HG02763 (cell line): ENCODE data around the gene BCL11B.

ENCODE experiments used
- ATAC-seq: cut with Tn5 transposase; IDR thresholded peaks from one replicate; pipeline ENCODE4 v1.9.1; 2021; ENCODE audit warnings: mild to moderate bottlenecking, moderate library complexity; ENCODE audit not compliant: unreplicated experiment

BCL11B gene

GRCh38 chr14:99268810-99269707, 2.9 kb downstream of the BCL11B start:
- no peak for ATAC-seq

- no peak for ATAC-seq
These were observed 3.9 kb downstream of the BCL11B start for GRCh38 chr14:99267837-99268781.

GRCh38 chr14:99267381-99267780, 4.6 kb downstream of the BCL11B start:
- ATAC-seq = no peak

DNA sequence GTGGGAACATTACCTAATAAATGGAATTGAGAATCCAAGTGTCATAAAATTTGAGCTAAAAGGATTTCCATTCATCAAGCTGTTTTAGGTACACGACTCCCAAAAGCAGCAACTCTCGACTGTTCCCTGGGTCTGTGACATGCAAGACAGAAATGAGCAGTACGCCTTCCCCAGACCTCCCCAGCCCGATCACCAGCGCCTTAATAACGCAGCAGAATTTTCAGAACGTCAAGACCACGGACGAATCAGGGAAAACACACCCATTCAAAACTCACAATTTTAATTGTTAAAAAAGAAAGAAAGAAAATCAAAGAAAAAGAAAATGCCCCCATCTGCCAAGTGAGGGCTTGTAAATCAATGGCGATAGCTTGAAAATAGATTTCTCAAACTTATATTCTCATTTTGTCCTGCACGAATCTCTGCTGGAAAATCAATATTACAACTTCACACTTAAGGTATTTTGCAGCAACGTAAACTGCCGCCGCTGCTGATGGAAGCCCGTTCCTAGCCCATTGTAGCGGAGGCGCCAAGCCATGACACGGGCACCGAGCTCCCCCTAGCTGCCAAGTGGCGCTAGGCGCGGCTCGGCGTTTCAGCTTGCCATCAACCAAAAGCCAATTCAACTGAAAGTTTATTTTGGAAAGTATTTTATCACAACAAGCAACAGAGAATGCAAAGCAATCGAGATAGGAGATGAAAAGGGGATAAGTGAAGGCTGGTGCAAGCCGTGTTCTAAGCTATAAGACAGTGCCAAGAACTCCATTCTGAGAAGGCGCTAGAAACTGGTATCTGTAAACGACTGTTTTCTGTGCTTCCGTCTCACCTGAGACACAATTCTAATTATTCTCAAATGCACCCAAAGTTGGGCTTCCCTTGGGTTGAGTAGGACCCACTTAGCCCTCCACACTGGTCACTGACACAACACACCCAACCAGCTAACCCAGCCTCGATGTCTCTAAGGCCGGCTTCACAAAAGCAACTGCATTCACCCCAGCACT, 5.5 kb downstream of the BCL11B start:
- ATAC-seq = no peak

GRCh38 chr14:99265571-99265970, 6.4 kb downstream of the BCL11B start:
- ATAC-seq = no peak

DNA sequence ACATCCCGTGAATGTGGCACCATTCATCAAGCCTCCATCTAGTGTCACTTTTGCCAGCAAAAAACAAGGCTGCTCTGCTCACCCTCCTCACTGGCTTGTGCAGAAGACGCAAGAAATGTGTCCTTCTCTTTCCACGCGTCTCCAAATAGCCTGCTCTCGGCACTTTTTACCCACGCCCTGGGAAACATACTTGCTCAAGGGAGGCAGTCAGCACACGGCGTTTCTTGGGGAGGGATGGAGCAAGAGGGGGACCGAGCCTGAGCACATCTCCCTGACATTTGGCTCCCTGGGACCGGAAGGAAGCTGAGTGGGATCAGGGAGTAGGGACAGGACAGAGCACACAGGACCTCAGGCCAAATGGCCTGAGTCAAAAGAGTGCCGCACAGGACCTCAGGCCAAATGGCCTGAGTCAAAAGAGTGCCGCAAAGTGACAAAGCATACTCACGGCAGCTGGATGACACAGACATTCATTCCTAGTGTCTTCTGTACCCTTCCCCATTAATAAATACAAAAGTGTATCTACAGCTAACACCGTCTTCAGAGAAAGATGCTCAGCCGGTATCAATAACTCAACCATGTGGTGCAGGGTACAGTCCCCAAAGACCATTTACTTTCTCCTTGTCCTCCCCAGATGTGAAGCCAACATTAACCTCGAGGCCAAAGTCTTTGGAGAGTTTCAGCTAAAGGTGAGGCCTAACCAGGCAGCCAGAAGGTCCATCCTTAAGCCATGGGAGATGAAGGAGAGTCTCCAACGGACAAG, 7.1 kb downstream of the BCL11B start:
- no peak for ATAC-seq

GRCh38 chr14:99263564-99264330, 8.2 kb downstream of the BCL11B start:
- no peak for ATAC-seq

GRCh38 chr14:99262977-99263448, 9.0 kb downstream of the BCL11B start:
- no peak for ATAC-seq

DNA sequence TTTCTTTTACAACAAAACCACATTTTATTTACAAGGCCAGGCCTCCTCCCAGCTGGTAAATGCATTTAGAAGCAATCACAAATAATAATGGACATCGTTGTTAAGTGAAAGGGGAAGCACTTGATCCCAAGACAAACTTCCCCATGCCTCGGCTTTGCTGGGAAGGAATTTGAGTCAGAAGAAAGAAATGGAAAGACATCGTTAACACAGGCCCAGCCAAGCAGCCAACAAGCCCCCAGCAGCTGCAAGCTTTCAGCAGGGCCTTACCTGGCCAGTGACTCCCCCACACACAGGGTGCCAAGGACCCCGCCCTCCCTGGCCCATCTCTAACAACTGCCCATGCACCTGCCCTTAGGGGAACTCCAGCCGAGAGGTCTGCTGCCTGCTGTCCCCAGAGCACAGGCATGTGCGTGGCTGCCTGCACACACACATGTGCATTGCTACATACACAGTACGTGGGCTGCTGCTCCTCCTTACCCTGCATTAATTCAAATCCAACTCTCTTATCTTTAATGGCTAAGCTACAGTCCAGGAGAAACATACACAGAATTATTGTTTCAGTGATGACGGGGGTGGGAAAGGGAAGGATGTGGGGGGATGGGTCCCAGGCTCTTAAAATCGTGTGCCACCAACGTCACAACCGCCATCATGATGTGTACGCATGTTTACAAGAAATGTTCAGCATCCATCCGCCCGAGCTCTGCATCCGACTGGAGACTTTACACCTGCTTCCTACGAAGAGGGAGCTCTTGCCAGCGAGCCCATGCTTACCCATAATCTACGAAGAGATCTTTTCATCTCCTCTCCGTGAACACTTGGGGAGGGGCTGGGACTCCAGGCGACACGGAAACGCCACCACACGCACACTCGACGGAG, 9.8 kb downstream of the BCL11B start:
- no peak for ATAC-seq

DNA sequence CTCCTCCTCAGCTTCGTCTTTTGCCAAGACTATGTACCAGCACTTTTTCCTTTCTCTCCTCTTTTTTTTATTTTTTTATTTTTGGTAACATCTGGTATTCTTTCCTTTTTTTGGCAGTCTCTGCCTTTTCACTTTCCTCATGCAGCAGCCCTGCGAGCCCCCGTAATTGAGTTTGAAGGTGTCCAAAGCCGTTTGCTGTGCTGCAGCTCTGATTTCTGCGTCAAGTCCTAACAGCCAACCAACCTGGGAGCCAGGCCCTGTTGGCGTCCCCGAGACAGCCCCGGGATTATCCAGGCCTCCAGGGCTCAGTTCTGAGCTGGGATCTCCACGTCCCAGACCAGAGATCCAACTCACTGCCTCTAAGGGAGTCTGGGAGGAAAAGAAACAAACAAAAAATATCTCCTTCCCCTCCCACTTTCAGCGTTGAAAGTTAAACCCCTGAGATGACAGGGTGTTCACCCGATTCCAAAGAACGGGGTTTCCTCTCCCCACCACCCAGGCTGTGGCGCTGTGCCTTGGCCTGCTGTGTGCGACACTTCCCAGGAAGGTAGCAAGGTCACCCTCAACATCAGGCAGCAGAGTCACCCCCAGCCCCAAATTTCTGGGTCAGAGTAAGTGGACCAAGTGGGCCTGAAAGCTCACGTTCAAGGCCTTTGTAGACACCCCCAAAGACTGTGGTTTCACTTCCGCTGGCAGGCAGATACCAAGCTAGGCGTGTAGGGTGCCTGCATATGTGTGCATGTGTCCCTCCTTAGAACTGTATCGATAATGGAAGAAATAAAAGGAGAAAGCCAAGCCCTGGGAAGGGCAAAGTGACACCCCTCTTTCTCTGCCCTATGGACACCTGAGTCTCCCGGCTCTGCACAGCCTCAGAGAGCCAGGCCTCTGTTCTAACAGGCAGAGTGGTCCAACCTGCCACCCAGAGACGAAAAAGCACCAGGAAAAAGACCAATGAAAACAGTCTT, 11.1 kb downstream of the BCL11B start:
- ATAC-seq = no peak

DNA sequence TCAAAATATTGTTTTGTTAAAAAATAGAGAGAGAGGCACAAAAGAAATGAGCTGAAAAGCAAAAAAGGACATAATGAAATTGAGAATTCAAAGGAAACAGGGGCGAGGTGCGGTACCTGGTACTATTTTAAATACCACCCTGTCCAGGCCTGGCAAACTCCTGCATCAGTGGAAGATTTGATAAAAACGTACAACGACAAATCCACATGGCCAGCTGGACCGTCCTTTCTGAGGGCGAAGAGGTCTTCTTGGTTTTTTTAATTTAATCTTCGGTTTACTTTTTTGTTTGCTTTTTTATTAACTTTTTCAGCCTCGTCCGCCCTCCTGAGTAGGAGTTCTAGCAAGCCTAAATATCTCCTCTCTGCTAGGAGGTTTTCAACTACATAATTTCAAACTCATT, 11.9 kb downstream of the BCL11B start:
- ATAC-seq = no peak

DNA sequence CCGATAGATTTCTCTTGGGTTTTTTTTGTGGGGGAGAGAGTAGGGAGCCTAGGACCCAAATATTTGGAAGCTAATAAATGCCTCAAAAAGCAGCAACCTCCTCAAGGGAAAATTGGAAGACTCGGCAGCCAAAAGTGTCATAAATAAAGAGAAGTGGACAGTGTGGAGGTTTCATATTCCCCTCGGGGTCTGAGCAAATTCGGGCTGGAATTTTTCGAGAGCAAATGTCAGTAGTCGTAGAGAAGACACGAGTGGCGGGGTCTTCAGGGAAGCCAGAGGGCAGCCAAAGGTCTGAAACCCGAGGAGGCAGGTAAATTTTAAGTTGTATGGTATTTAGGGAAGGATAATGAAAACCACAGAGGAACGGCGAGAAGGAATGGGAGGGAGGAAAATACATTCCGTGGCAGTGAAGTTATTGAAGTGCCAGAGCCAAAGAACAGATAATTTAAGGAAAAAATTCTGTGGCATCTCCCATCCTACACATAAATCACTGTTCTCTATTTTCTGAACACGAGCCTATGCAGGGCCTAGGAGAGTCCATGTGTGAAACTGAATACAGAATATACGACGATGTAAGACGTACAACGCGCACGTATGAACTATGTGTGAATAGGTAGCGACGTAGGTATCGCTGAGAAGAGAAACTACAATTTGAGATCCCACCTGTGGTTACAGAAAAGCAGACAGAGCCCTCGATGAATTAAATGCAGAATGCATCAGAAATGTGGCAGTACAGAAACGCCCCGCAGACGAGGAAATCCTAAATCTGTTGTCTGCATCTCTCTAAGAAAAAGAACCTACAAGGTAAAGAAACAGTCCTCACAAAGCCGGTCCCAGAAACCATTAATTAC, 12.9 kb downstream of the BCL11B start:
- no peak for ATAC-seq

DNA sequence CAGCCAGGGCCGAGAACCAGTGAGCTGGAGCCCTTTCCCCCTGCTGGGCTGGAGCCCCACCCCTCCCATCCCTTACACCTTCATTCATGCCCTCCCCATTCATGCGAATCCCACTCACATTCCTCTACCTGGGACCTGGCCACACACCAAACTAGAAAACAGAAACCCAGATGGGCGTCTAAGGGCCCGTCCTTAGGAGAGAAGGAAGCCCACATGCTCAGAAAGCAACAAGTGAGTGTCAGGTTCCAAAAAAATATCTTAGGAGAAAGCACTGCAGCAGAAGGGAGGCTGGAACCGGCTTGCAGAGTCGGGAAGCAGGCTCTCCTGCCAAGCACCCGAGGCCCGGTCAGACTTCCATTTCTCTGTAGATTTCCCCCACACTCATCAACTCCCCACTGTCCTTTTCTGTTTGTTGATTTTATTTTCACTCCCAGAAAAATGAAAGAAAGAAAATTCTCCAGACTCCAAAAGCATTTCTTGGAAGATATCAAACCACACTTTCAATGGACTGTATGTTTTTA, 13.6 kb downstream of the BCL11B start:
- no peak for ATAC-seq

DNA sequence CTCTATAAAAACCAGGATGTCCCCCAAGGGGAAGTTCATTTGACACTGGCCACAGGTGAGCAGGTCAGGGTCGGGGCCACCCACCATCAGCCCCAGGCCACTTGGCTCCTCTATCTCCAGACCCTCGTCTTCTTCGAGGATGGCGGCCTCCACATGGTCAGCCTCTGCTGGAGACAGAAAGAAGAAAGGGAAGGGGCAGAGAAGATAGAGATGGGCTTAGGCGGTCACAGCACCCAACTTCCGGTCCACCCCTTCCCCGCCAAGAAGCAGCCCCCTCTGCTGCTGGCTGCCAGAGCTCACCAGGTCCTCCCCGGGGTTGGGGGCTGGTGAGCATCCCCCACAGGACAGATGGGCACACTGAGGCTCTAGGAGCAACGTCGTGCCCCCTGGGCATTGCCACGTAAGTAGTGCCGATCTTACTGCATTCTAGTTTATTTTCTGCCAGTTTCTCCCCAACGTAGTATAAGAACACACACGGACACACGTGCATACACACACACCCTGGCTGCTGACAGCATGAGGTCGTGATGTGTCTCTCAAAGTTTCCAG, 14.2 kb downstream of the BCL11B start:
- ATAC-seq = no peak

- no peak for ATAC-seq
These were observed 14.8 kb downstream of the BCL11B start for GRCh38 chr14:99257122-99257672.
